Stomach (tissue), 9 donors: ENCODE measurements around the gene NEUROG1. TPM values are rescaled to one million over a fixed set of nuclear protein-coding genes. Genes with fewer than 3 reads are reported as not detected.

Source experiments
- DNase-seq, 2 donors: peaks; one replicate each; pipeline versions ENCODE4 v3.0.0 to v3.0.0-alpha.2; 2013 to 2019
- H3K27ac ChIP-seq, 5 donors: fragments of 200-600 bp in 4 of 5; sonication (generic) in 4 of 5; one replicate each; pipeline ENCODE4 v1.5.1; 2013 to 2019; ENCODE audit warnings: mild to moderate bottlenecking in 1 of 5, moderate library complexity in 1 of 5
- H3K27me3 ChIP-seq, 3 donors: fragments of 200-600 bp; sonication (generic); one replicate each; pipeline ENCODE4 v1.5.1; 2017 to 2019; ENCODE audit warnings: mixed run types in 1 of 3
- H3K36me3 ChIP-seq, 4 donors: fragments of 200-600 bp; sonication (generic); 1 replicate in 3 of 4; 2 replicates in 1 of 4; pipeline ENCODE4 v1.5.1; 2016 to 2019
- H3K4me1 ChIP-seq, 4 donors: fragments of 200-600 bp; sonication (generic); one replicate each; pipeline ENCODE4 v1.5.1; 2016 to 2019
- H3K4me3 ChIP-seq, 4 donors: fragments of 200-600 bp; sonication (generic) in 3 of 4; one replicate each; pipeline ENCODE4 v1.5.1; 2016 to 2019; ENCODE audit warnings: mild to moderate bottlenecking in 1 of 4
- H3K9me3 ChIP-seq, 4 donors: fragments of 200-600 bp; sonication (generic); one replicate each; pipeline ENCODE4 v1.5.1; 2016 to 2019
- EP300 ChIP-seq: sonication (generic); formaldehyde crosslinking; IDR thresholded peaks from one replicate; pipeline ENCODE4 v1.6.1; 2017; ENCODE audit warnings: antibody characterized with exemption
- POLR2A ChIP-seq, 4 donors: fragments of 450-650 bp; IDR thresholded peaks; one replicate each; pipeline ENCODE4 v1.6.1; 2016; ENCODE audit warnings: antibody characterized with exemption in 4 of 4, control low read depth in 2 of 4, mild to moderate bottlenecking in 1 of 4, moderate library complexity in 1 of 4
- POLR2AphosphoS5 ChIP-seq, 3 donors: sonication (generic); formaldehyde crosslinking; IDR thresholded peaks; one replicate each; pipeline ENCODE4 v1.6.1; 2016; ENCODE audit warnings: antibody characterized with exemption in 3 of 3
- WGBS, 5 donors: extraction: QIAGEN DNeasy Blood & Tissue Kit in 3 of 5; methylation state at CpG; one replicate each; pipeline versions ENCODE4 v1.1.5 to v1.1.7; 2013 to 2018; 5-methylcytosine and 5-hydroxymethylcytosine counted together
- intact Hi-C: fragments of 100-400 bp; cut with DNase I; formaldehyde crosslinking; loops from one replicate; pipeline ENCODE4 v1.15.1; 2023; ENCODE audit warnings: low total_unique reads
- polyA plus RNA-seq, 3 donors: library from polyadenylated mRNA; stranded (reverse); fragments of 200-250 nt; gene quantifications; one replicate each; pipeline ENCODE4 v1.2.3, GENCODE V29; 2013
- total RNA-seq, 5 donors: library from RNA; depleted of rRNA; stranded (reverse); fragments of >200 nt; gene quantifications; one replicate each; pipeline versions ENCODE4 v1.1.0 to v1.2.3, GENCODE V29; 2014 to 2016
- TF ChIP-seq, protein P1 (sequence below), 7 experiments: fragments of 450-650 bp in 4 of 7; fragments of 200-600 bp in 3 of 7; sonication (generic) in 3 of 7; IDR thresholded peaks; one replicate each; pipeline ENCODE4 v1.5.1; 2016 to 2019; ENCODE audit warnings: antibody characterized with exemption in 7 of 7, control low read depth in 2 of 7, mild to moderate bottlenecking in 1 of 7
- donor health status: healthy with polysubstance abuse.
- donor health status: Bipolar disorder and iron deficiency.
- donor health status: healthy.

Gene NEUROG1
- total and polyA plus RNA-seq, 8 donors: not detected

DNA sequence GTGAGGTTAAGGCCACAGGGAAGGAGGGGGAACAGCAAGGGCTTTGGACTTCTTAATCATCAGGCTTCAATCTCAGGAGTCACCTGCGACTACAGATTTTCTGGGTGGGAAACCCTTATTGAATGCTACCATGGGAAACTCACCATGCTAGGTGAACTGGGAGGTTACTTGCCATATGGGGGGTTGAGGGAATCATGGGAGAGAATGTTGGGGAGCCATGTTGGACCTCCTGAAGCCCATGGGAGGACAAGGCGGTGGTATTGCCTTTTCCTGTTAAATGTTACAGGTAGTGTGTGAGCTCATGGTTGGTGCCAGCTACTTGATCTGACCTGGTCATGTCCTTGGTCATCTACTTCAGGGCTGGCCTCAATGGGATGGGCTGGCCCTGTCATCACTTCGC is 31.4 kb downstream of the NEUROG1 start:
- DNase-seq: no peak
- Histone ChIP-seq H3K9me3 (no peaks in the 10 kb centered on the region), H3K4me3 (no peak overlapping the region), H3K36me3 (no peaks in the 10 kb centered on the region), H3K27ac (no peak overlapping the region), H3K27me3 (peaks cover 0 to 58% (median 12%) of the 10 kb centered on the region in 3 donors), H3K4me1 (peaks cover 0 to 8% (median 3%) of the 10 kb centered on the region in 4 donors)
- intact Hi-C loops: no loop called here
- 86 to 94% (median 91%) methylated on average over 3 of the region's 3 CpGs for WGBS, 5 donors
- TF ChIP-seq POLR2A (IDR thresholded peaks at IDR 0.05) (no peak), POLR2AphosphoS5 (IDR thresholded peaks at IDR 0.05) (no peak), EP300 (no peak)
- TF ChIP-seq, protein P1, sequence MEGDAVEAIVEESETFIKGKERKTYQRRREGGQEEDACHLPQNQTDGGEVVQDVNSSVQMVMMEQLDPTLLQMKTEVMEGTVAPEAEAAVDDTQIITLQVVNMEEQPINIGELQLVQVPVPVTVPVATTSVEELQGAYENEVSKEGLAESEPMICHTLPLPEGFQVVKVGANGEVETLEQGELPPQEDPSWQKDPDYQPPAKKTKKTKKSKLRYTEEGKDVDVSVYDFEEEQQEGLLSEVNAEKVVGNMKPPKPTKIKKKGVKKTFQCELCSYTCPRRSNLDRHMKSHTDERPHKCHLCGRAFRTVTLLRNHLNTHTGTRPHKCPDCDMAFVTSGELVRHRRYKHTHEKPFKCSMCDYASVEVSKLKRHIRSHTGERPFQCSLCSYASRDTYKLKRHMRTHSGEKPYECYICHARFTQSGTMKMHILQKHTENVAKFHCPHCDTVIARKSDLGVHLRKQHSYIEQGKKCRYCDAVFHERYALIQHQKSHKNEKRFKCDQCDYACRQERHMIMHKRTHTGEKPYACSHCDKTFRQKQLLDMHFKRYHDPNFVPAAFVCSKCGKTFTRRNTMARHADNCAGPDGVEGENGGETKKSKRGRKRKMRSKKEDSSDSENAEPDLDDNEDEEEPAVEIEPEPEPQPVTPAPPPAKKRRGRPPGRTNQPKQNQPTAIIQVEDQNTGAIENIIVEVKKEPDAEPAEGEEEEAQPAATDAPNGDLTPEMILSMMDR (IDR thresholded peaks at IDR 0.05): no peak

DNA sequence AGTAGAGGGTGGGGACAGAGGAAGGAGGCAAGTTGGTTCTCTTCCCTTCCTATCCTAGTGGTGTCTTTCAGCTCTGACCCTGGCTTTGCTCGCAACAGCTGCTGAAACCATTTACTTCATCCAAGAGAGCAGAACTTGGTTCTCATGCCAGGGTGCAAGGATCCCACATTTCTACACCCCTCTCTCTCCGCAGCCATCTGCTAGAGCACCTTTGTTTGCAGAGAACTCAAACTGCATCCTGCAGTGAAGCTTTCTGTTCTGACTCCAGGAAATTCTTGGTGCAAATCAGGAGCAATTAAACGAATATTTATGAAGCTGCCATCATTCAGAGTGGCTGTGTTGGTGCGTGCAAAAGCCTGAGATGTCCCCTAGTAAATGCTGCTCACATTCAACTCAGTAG is 31.9 kb downstream of the NEUROG1 start:
- H3K27me3 ChIP-seq: peaks cover 0 to 58% (median 12%) of the 10 kb centered on the region in 3 donors
- no peak overlapping the region for H3K4me3 ChIP-seq
- intact Hi-C loops: no loop called here
- H3K27ac ChIP-seq: no peak overlapping the region
- H3K9me3 ChIP-seq: no peaks in the 10 kb centered on the region
- no peak for DNase-seq
- no peak for TF ChIP-seq EP300
- no peak for TF ChIP-seq POLR2AphosphoS5 (IDR thresholded peaks at IDR 0.05)
- TF ChIP-seq POLR2A (IDR thresholded peaks at IDR 0.05): no peak
- TF ChIP-seq, protein P1 (IDR thresholded peaks at IDR 0.05): no peak
- WGBS, 5 donors: 50 to 68% (median 61%) methylated on average over 4 of the region's 4 CpGs
- no peaks in the 10 kb centered on the region for H3K36me3 ChIP-seq
- H3K4me1 ChIP-seq: peaks cover 0 to 8% (median 3%) of the 10 kb centered on the region in 4 donors

DNA sequence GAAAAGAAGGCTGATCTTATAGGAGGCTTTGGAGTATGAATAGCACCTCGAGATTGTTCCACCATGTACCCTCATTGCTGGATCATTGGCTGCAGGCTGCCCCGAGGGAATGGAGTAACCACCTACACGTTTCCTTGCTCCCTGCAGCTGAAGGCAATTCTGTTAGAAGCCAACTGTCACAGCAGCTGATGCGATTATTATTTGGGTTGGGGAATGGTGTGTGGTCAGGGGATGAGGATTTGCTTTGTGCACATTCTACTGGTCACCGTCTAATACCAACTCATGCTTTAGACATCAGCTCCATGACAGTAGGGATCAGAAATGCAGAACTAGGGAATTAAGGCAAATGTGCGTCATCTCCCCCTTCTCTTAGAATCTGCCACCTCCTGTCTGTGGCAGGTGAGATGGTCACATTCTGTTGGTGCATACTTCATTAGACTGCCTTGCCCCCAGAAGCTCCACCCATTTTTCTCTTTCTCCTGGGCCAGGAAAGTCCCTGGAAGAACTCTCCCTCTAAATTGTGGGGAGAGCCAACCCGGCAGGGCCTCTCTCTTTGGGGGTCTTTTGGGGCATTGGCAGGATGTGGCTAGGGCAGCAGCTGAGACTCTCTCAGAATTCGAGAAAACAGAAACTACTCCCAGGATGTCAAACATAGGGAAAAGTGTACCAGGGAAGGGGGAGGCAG is 32.8 kb downstream of the NEUROG1 start:
- H3K27me3 ChIP-seq: peaks cover 0 to 51% (median 3%) of the 10 kb centered on the region in 3 donors
- TF ChIP-seq, protein P1 (IDR thresholded peaks at IDR 0.05): no peak
- TF ChIP-seq POLR2AphosphoS5 (IDR thresholded peaks at IDR 0.05): no peak
- TF ChIP-seq EP300: no peak
- TF ChIP-seq POLR2A (IDR thresholded peaks at IDR 0.05): no peak
- 69 to 82% (median 75%) methylated on average over 8 of the region's 8 CpGs for WGBS, 5 donors
- DNase-seq: no peak
- H3K9me3 ChIP-seq: no peaks in the 10 kb centered on the region
- intact Hi-C loops: no loop called here
- H3K4me3 ChIP-seq: no peak overlapping the region
- H3K27ac ChIP-seq: no peak overlapping the region
- no peaks in the 10 kb centered on the region for H3K36me3 ChIP-seq
- peaks cover 0 to under 1% (median 0%) of the 10 kb centered on the region in 4 donors for H3K4me1 ChIP-seq

DNA sequence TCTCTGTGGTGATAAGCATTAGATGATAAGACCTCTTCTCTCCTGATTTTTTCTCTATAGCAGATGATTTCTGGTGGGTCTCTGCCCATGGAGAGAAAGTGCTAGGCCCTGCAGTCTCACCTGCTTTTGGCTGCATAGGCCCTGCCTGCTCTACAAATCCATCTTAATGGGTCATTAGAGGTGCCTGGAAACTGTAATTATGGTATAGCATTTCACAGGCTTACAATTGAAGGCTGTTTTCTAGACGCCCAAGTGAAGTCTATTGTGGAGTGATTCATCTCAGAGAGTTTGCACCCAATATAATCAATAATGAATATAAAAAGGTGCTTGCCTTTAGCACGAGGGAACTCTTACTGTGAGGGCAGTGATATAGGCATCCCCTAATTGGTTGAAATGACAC is 33.8 kb downstream of the NEUROG1 start:
- Histone ChIP-seq H3K4me1 (no peaks in the 10 kb centered on the region), H3K27ac (no peak overlapping the region), H3K9me3 (no peaks in the 10 kb centered on the region), H3K4me3 (no peak overlapping the region), H3K36me3 (no peaks in the 10 kb centered on the region), H3K27me3 (peaks cover 0 to 45% (median under 1%) of the 10 kb centered on the region in 3 donors)
- DNase-seq: no peak
- intact Hi-C loops: no loop called here
- TF ChIP-seq, protein P1 (IDR thresholded peaks at IDR 0.05): no peak
- TF ChIP-seq EP300 (no peak), POLR2AphosphoS5 (IDR thresholded peaks at IDR 0.05) (no peak), POLR2A (IDR thresholded peaks at IDR 0.05) (no peak)
- WGBS, 5 donors: 55 to 79% (median 72%) methylated on average over 2 of the region's 2 CpGs
